Measurements from ENCODE around the gene HHAT. TPM values are rescaled to one million over a fixed set of nuclear protein-coding genes. Genes with fewer than 3 reads are reported as not detected.

The HHAT gene
- total RNA-seq, 2 experiments from 2014 or later = 5.2 to 9.5 TPM

GRCh38 chr1:210294999-210295745 lies 33.5 kb upstream of the HHAT start:
- ChIA-PET POLR2A (interaction anchor here (0.7 kb wide), 1 partner anchor 213 kb away, joined by 3 read pairs; no protein-coding TSS in a partner anchor), CTCF (ENCODE audit: unreplicated experiment) (no interaction called here)
- Histone ChIP-seq H3K9me3 (ENCODE audit: low read length) (no peaks in the 10 kb centered on the region), H3K27ac (ENCODE audit: low read depth, low read length, poor library complexity, severe bottlenecking) (no peak overlapping the region), H3K4me2 (ENCODE audit: low read length) (no peak overlapping the region), H3K79me2 (ENCODE audit: insufficient read depth, low read depth, low read length) (no peaks in the 10 kb centered on the region), H3K9me2 (ENCODE audit: insufficient read depth, low read length) (no peaks in the 10 kb centered on the region), H3K36me3 (ENCODE audit: insufficient read depth, low read length) (no peaks in the 10 kb centered on the region), H3K4me1 (ENCODE audit: insufficient read depth, low read length, poor library complexity, severe bottlenecking) (no peaks in the 10 kb centered on the region), H2AFZ (ENCODE audit: low read length) (no peak overlapping the region), H3K4me3 (ENCODE audit: low read depth, low read length, poor library complexity, severe bottlenecking) (no peak overlapping the region), H4K20me1 (ENCODE audit: insufficient read depth, low read length) (no peaks in the 10 kb centered on the region)
- intact Hi-C loops (cut with micrococcal nuclease; ENCODE audit: unreplicated experiment) = no loop called here
- DNase-seq (ENCODE audit: low spot score) = no peak
- BruUV-seq (replicated peaks) = no TSS peak
- TF ChIP-seq EZH2phosphoT487 (IDR thresholded peaks at IDR 0.05; ENCODE audit: borderline replicate concordance, low read depth, low read length) (no peak), CTCF (conservative IDR thresholded peaks at IDR 0.05; ENCODE audit: low read length) (no peak)

GRCh38 chr1:210296682-210297081 lies 32.0 kb upstream of the HHAT start:
- no peak for DNase-seq (ENCODE audit: low spot score)
- H3K9me3 ChIP-seq (ENCODE audit: low read length) = no peaks in the 10 kb centered on the region
- no peaks in the 10 kb centered on the region for H3K9me2 ChIP-seq (ENCODE audit: insufficient read depth, low read length)
- no TSS peak for BruUV-seq (replicated peaks)
- no peaks in the 10 kb centered on the region for H3K79me2 ChIP-seq (ENCODE audit: insufficient read depth, low read depth, low read length)
- TF ChIP-seq EZH2phosphoT487 (IDR thresholded peaks at IDR 0.05; ENCODE audit: borderline replicate concordance, low read depth, low read length) = no peak
- no peak for TF ChIP-seq CTCF (conservative IDR thresholded peaks at IDR 0.05; ENCODE audit: low read length)
- CTCF ChIA-PET (ENCODE audit: unreplicated experiment) = no interaction called here
- H3K4me3 ChIP-seq (ENCODE audit: low read depth, low read length, poor library complexity, severe bottlenecking) = no peak overlapping the region
- H4K20me1 ChIP-seq (ENCODE audit: insufficient read depth, low read length) = no peaks in the 10 kb centered on the region
- intact Hi-C loops (cut with micrococcal nuclease; ENCODE audit: unreplicated experiment) = no loop called here
- H3K4me2 ChIP-seq (ENCODE audit: low read length) = no peak overlapping the region
- no peak overlapping the region for H3K27ac ChIP-seq (ENCODE audit: low read depth, low read length, poor library complexity, severe bottlenecking)
- no peaks in the 10 kb centered on the region for H3K4me1 ChIP-seq (ENCODE audit: insufficient read depth, low read length, poor library complexity, severe bottlenecking)
- no peak overlapping the region for H2AFZ ChIP-seq (ENCODE audit: low read length)
- H3K36me3 ChIP-seq (ENCODE audit: insufficient read depth, low read length) = no peaks in the 10 kb centered on the region
- POLR2A ChIA-PET = no interaction called here

GRCh38 chr1:210298296-210298695 lies 30.4 kb upstream of the HHAT start:
- no TSS peak for BruUV-seq (replicated peaks)
- no peak for TF ChIP-seq CTCF (conservative IDR thresholded peaks at IDR 0.05; ENCODE audit: low read length)
- no peak for TF ChIP-seq EZH2phosphoT487 (IDR thresholded peaks at IDR 0.05; ENCODE audit: borderline replicate concordance, low read depth, low read length)
- H3K4me2 ChIP-seq (ENCODE audit: low read length) = no peak overlapping the region
- H3K4me1 ChIP-seq (ENCODE audit: insufficient read depth, low read length, poor library complexity, severe bottlenecking) = no peaks in the 10 kb centered on the region
- H3K9me2 ChIP-seq (ENCODE audit: insufficient read depth, low read length) = no peaks in the 10 kb centered on the region
- H3K79me2 ChIP-seq (ENCODE audit: insufficient read depth, low read depth, low read length) = no peaks in the 10 kb centered on the region
- ChIA-PET POLR2A (interaction anchor here (0.8 kb wide), 1 partner anchor 13 kb away, joined by 3 read pairs; no protein-coding TSS in a partner anchor), CTCF (ENCODE audit: unreplicated experiment) (no interaction called here)
- no peaks in the 10 kb centered on the region for H3K36me3 ChIP-seq (ENCODE audit: insufficient read depth, low read length)
- no peaks in the 10 kb centered on the region for H3K9me3 ChIP-seq (ENCODE audit: low read length)
- no peaks in the 10 kb centered on the region for H4K20me1 ChIP-seq (ENCODE audit: insufficient read depth, low read length)
- intact Hi-C loops (cut with micrococcal nuclease; ENCODE audit: unreplicated experiment) = no loop called here
- no peak overlapping the region for H3K4me3 ChIP-seq (ENCODE audit: low read depth, low read length, poor library complexity, severe bottlenecking)
- no peak for DNase-seq (ENCODE audit: low spot score)
- no peak overlapping the region for H3K27ac ChIP-seq (ENCODE audit: low read depth, low read length, poor library complexity, severe bottlenecking)
- H2AFZ ChIP-seq (ENCODE audit: low read length) = no peak overlapping the region
